Endothelial cell of umbilical vein (primary cell): ENCODE results near the gene RPL9.
"Not testable (repeated sequence)": the region's sequence is repeated elsewhere in the genome, so short reads cannot be mapped to it uniquely, and the experiment has no call there.

Source experiments
- EZH2 ChIP-seq: IDR thresholded peaks from 2 replicates; pipeline ENCODE4 v1.6.1; 2012; ENCODE audit warnings: borderline replicate concordance, low read depth, mild to moderate bottlenecking, moderate library complexity, low read length, inconsistent platforms; ENCODE audit not compliant: severe bottlenecking
- FOS ChIP-seq: IDR thresholded peaks from 2 replicates; pipeline ENCODE4 v1.6.1; 2011; ENCODE audit warnings: mild to moderate bottlenecking, low read length, moderate library complexity, borderline replicate concordance; ENCODE audit not compliant: insufficient read depth
- JUN ChIP-seq: IDR thresholded peaks from 2 replicates; pipeline ENCODE4 v1.6.1; 2011; ENCODE audit warnings: borderline replicate concordance, low read depth; ENCODE audit not compliant: insufficient read length, insufficient read depth
- MYC ChIP-seq: IDR thresholded peaks from one replicate; pipeline ENCODE4 v1.6.1; 2011; ENCODE audit warnings: mild to moderate bottlenecking, low read depth, low read length
- POLR2A ChIP-seq: IDR thresholded peaks from 2 replicates; pipeline ENCODE4 v1.6.1; 2012; ENCODE audit warnings: low read depth, mild to moderate bottlenecking, control low read depth, low read length
- POLR2AphosphoS5 ChIP-seq: IDR thresholded peaks from 2 replicates; pipeline ENCODE4 v1.6.1; 2012; ENCODE audit warnings: low read depth, mild to moderate bottlenecking, control low read depth, low read length, moderate library complexity; ENCODE audit not compliant: insufficient read depth
- TF ChIP-seq, protein P1 (sequence below), 2 donors: IDR thresholded peaks; 1 replicate in 1 of 2; 2 replicates in 1 of 2; pipeline ENCODE4 v1.5.1; 2011; ENCODE audit warnings: low read length in 2 of 2, mild to moderate bottlenecking in 2 of 2, moderate library complexity in 2 of 2, control low read depth in 1 of 2, inconsistent platforms in 1 of 2, low read depth in 1 of 2; ENCODE audit not compliant: insufficient read depth in 1 of 2; ENCODE audit errors: extremely low read depth in 1 of 2

GRCh38 chr4:39458161-39458504, 589 bp downstream of the RPL9 start:
- TF ChIP-seq, protein P1, sequence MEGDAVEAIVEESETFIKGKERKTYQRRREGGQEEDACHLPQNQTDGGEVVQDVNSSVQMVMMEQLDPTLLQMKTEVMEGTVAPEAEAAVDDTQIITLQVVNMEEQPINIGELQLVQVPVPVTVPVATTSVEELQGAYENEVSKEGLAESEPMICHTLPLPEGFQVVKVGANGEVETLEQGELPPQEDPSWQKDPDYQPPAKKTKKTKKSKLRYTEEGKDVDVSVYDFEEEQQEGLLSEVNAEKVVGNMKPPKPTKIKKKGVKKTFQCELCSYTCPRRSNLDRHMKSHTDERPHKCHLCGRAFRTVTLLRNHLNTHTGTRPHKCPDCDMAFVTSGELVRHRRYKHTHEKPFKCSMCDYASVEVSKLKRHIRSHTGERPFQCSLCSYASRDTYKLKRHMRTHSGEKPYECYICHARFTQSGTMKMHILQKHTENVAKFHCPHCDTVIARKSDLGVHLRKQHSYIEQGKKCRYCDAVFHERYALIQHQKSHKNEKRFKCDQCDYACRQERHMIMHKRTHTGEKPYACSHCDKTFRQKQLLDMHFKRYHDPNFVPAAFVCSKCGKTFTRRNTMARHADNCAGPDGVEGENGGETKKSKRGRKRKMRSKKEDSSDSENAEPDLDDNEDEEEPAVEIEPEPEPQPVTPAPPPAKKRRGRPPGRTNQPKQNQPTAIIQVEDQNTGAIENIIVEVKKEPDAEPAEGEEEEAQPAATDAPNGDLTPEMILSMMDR (IDR thresholded peaks at IDR 0.05; ENCODE audit: extremely low read depth in 1 of 2, insufficient read depth in 1 of 2, low read depth in 1 of 2, low read length in 2 of 2) = not testable (repeated sequence)
- not testable (repeated sequence) for TF ChIP-seq POLR2A, EZH2, JUN, POLR2AphosphoS5, MYC, FOS
